Parathyroid adenoma (tissue), 2 donors: ENCODE results near the gene ABHD11.

Experiments used
- H2AFZ ChIP-seq: fragments of 300-600 bp; sonication (generic); one replicate; pipeline ENCODE4 v1.7.0; 2017; ENCODE audit warnings: antibody characterized with exemption, mild to moderate bottlenecking
- H3K27ac ChIP-seq: fragments of 300-600 bp; sonication (generic); one replicate; pipeline ENCODE4 v1.7.0; 2017
- H3K27me3 ChIP-seq: fragments of 300-600 bp; sonication (generic); one replicate; pipeline ENCODE4 v1.7.0; 2017; ENCODE audit warnings: low read length; ENCODE audit not compliant: control insufficient read depth, insufficient read depth
- H3K36me3 ChIP-seq: fragments of 300-600 bp; sonication (generic); one replicate; pipeline ENCODE4 v1.7.0; 2017; ENCODE audit warnings: low read length; ENCODE audit not compliant: control insufficient read depth, insufficient read depth
- H3K4me1 ChIP-seq: fragments of 300-600 bp; sonication (generic); one replicate; pipeline ENCODE4 v1.7.0; 2017; ENCODE audit warnings: control low read depth
- H3K4me2 ChIP-seq: fragments of 300-600 bp; sonication (generic); one replicate; pipeline ENCODE4 v1.7.0; 2017; ENCODE audit warnings: low read length
- H3K4me3 ChIP-seq: fragments of 300-600 bp; sonication (generic); one replicate; pipeline ENCODE4 v1.7.0; 2017; ENCODE audit warnings: low read depth, low read length
- H3K79me2 ChIP-seq: fragments of 300-600 bp; sonication (generic); one replicate; pipeline ENCODE4 v1.7.0; 2017; ENCODE audit warnings: control low read depth
- H3K9ac ChIP-seq: fragments of 300-600 bp; sonication (generic); one replicate; pipeline ENCODE4 v1.7.0; 2017; ENCODE audit warnings: mild to moderate bottlenecking
- H3K9me3 ChIP-seq: fragments of 300-600 bp; sonication (generic); one replicate; pipeline ENCODE4 v1.7.0; 2017; ENCODE audit warnings: low read length; ENCODE audit not compliant: control insufficient read depth
- TF ChIP-seq, protein P1 (sequence below): fragments of 300-600 bp; sonication (generic); IDR thresholded peaks from one replicate; pipeline ENCODE4 v1.7.0; 2017; ENCODE audit warnings: antibody characterized with exemption, mild to moderate bottlenecking
- donor health status: primary hyperparathyroidism.

ABHD11 gene

DNA sequence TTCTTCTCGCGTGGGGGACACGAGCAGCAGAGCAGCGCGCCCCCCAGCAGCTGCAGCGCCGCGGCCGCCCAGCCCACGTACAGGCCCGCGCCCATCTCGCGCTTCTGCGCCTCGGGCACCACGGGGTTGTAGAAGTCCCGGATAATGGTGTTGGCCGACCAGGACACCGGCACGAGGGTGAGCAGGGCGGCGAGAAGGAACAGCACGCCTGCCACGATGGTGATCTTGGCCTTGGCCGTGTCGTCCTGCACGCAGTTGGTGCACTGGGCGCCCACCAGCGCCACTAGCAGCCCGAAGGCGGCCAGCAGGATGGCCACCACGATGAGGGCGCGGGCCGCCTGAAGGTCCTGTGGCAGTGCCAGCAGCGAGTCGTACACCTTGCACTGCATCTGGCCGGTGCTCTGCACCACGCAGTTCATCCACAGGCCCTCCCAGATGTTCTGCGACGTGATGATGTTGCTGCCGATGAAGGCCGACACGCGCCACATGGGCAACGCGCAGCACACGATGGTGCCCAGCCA is 30.9 kb upstream of the ABHD11 start:
- H3K4me2 ChIP-seq: peak overlapping the region; percentile 91
- no peaks in the 10 kb centered on the region for H3K36me3 ChIP-seq
- no peak overlapping the region for H3K27ac ChIP-seq
- no peaks in the 10 kb centered on the region for H3K9me3 ChIP-seq
- no peaks in the 10 kb centered on the region for H3K4me1 ChIP-seq
- no peaks in the 10 kb centered on the region for H3K27me3 ChIP-seq
- H2AFZ ChIP-seq: peak overlapping the region; percentile 83
- TF ChIP-seq, protein P1, sequence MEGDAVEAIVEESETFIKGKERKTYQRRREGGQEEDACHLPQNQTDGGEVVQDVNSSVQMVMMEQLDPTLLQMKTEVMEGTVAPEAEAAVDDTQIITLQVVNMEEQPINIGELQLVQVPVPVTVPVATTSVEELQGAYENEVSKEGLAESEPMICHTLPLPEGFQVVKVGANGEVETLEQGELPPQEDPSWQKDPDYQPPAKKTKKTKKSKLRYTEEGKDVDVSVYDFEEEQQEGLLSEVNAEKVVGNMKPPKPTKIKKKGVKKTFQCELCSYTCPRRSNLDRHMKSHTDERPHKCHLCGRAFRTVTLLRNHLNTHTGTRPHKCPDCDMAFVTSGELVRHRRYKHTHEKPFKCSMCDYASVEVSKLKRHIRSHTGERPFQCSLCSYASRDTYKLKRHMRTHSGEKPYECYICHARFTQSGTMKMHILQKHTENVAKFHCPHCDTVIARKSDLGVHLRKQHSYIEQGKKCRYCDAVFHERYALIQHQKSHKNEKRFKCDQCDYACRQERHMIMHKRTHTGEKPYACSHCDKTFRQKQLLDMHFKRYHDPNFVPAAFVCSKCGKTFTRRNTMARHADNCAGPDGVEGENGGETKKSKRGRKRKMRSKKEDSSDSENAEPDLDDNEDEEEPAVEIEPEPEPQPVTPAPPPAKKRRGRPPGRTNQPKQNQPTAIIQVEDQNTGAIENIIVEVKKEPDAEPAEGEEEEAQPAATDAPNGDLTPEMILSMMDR: no peak
- peak overlapping the region; percentile 74 for H3K4me3 ChIP-seq
- H3K79me2 ChIP-seq: no peaks in the 10 kb centered on the region
- H3K9ac ChIP-seq: no peak overlapping the region

DNA sequence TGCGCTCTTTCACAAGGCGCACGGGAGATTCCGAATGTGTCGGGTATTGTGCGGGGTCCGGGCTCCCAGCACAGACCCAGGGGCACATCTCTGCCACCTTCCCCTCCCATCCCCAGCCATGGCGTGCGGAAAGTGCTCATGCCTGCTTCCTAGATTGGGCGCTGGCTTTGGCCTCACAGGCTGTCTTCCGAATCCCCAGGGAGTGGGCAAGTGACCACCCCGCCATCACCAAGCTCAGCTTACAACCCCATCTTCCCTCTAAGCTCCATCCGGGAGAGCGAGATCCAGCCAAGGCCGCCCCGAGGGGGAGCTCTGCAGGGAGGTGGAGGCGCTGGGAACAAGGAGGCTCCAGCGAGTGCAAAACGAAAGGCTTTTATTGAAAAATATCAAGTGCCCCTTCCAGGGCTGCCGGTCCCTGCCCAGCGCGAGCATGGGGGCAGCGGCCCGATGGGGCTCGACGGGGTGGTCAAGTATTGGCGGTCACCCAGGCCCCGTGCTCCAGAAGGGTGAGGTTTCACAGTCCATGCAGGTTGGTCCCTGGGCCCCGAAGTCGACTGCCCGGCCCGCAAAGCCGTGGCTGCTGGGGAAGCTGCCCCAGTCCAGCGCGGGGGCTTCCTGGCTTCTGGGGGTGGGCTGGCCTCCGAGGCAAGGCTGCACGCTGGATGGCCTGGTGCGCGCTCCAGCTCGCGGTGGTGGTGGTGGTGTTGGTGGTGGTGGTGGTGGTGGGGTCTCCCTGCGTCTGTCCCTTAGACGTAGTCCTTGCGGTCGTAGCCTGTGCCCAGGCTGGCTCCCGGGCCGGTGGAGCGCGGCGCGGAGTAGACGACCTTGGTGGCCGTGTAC is 30.3 kb upstream of the ABHD11 start:
- TF ChIP-seq, protein P1: no peak
- Histone ChIP-seq H3K9me3 (no peaks in the 10 kb centered on the region), H3K36me3 (no peaks in the 10 kb centered on the region), H3K4me2 (no peak overlapping the region), H3K27ac (no peak overlapping the region), H3K4me3 (no peak overlapping the region), H3K79me2 (no peaks in the 10 kb centered on the region), H3K4me1 (no peaks in the 10 kb centered on the region), H2AFZ (no peak overlapping the region), H3K9ac (no peak overlapping the region), H3K27me3 (no peaks in the 10 kb centered on the region)

DNA sequence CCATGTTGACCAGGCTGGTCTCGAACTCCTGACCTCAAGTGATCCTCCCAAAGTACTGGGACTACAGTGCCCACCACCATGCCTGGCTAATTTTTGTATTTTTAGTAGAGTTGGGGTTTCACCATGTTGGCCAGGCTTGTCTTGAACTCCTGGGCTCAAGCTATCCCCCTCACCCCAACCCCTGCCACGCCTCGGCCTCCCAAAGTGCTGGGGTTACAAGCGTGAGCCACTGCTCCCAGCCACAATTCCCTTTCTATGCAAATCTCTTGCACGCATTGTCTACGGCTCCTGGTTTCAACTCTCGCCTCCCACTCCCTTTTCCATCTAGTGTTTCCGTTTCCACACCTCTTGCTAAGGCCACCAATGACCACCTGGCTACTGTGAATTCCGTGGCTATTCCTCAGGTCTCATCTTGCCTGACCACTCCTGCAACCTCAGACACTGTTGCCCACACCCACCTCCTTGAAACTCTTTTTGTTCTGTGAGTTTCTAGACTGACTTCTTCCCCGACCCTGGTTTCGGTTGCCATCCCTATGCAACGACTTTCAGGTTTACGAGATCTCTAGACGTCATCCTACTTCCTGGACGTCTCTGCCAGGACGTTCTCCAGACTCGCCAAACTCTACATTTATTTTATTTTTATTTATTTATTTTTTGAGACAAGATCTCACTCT is 28.1 kb upstream of the ABHD11 start:
- Histone ChIP-seq H3K9ac (no peak overlapping the region), H3K9me3 (no peaks in the 10 kb centered on the region), H3K4me3 (no peak overlapping the region), H3K4me2 (no peak overlapping the region), H3K4me1 (no peaks in the 10 kb centered on the region), H3K36me3 (no peaks in the 10 kb centered on the region), H3K79me2 (no peaks in the 10 kb centered on the region), H3K27me3 (no peaks in the 10 kb centered on the region), H3K27ac (no peak overlapping the region), H2AFZ (no peak overlapping the region)
- TF ChIP-seq, protein P1: no peak

DNA sequence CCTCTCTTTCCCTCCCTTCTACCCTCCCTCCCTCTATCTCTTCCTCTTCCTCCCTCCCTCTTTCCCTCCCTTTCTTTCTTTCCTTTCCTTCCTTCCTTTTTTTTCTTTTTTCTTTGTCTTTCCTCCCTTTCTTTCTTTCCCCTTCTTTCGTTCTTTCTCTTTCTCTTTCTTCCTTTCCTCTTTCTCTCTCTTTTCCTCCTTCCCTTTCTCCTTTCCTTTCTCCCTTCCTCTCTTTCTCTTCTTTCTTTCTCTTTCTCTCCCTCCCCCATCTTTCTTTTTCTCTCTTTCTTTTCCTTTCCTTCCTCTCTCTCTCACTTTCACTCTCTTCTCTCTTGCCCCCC is 24.0 kb upstream of the ABHD11 start:
- H3K36me3 ChIP-seq: no peaks in the 10 kb centered on the region
- TF ChIP-seq, protein P1: no peak
- no peak overlapping the region for H2AFZ ChIP-seq
- no peak overlapping the region for H3K9ac ChIP-seq
- no peak overlapping the region for H3K4me3 ChIP-seq
- H3K9me3 ChIP-seq: no peaks in the 10 kb centered on the region
- no peaks in the 10 kb centered on the region for H3K4me1 ChIP-seq
- H3K27me3 ChIP-seq: no peaks in the 10 kb centered on the region
- H3K27ac ChIP-seq: no peak overlapping the region
- H3K79me2 ChIP-seq: no peaks in the 10 kb centered on the region
- H3K4me2 ChIP-seq: no peak overlapping the region
